H1 (cell line): ENCODE measurements around the gene HSD17B13.

ENCODE experiments used
- CREB1 ChIP-seq: IDR thresholded peaks from 2 replicates; pipeline ENCODE4 v1.6.1; 2012; ENCODE audit warnings: inconsistent platforms
- EGR1 ChIP-seq: IDR thresholded peaks from 2 replicates; pipeline ENCODE4 v1.6.1; 2011; ENCODE audit warnings: low read depth, low read length, borderline replicate concordance
- POLR2A ChIP-seq, 2 experiments: IDR thresholded peaks; 1 replicate in 1 of 2; 2 replicates in 1 of 2; pipeline ENCODE4 v1.6.1; 2011; ENCODE audit warnings: low read depth in 2 of 2, low read length in 2 of 2, mild to moderate bottlenecking in 2 of 2; ENCODE audit errors: control extremely low read depth in 1 of 2
- POLR2AphosphoS5 ChIP-seq: IDR thresholded peaks from 2 replicates; pipeline ENCODE4 v1.6.1; 2011; ENCODE audit warnings: low read depth, low read length
- RNF2 ChIP-seq: fragments of 200-900, 300-1000 bp; sonication (generic); IDR thresholded peaks from 2 replicates; pipeline ENCODE4 v1.7.1; 2016; ENCODE audit warnings: borderline replicate concordance, low read depth, mild to moderate bottlenecking, antibody characterized with exemption, low read length; ENCODE audit not compliant: poor library complexity, severe bottlenecking; ENCODE audit errors: missing control alignments
- SIN3A ChIP-seq, 2 experiments: IDR thresholded peaks in 1 of 2; conservative IDR thresholded peaks in 1 of 2; 2 replicates each; pipeline ENCODE4 v1.6.1; 2011 to 2012; ENCODE audit warnings: low read length in 2 of 2, improper control_type of control experiment in 1 of 2, low read depth in 1 of 2, mild to moderate bottlenecking in 1 of 2
- TF ChIP-seq, protein P1 (sequence below), 3 experiments: IDR thresholded peaks; 1 replicate in 2 of 3; 2 replicates in 1 of 3; pipeline versions ENCODE4 v1.5.1 to v1.6.1; 2011; ENCODE audit warnings: low read length in 3 of 3, mild to moderate bottlenecking in 3 of 3, inconsistent platforms in 2 of 3, low read depth in 1 of 3, moderate library complexity in 1 of 3; ENCODE audit not compliant: insufficient read depth in 1 of 3; ENCODE audit errors: control extremely low read depth in 1 of 3
- TF ChIP-seq, protein P2 (sequence below): IDR thresholded peaks from 2 replicates; pipeline ENCODE4 v1.6.1; 2011; ENCODE audit warnings: low read length, improper control_type of control experiment

- TF ChIP-seq CREB1, result no peak
- TF ChIP-seq SIN3A (conservative IDR thresholded peaks at IDR 0.05 in 1 of 2, IDR thresholded peaks at IDR 0.05 in 1 of 2; ENCODE audit: low read depth in 1 of 2, low read length in 2 of 2), result no peak
- no peak for TF ChIP-seq POLR2A (IDR thresholded peaks at IDR 0.05; ENCODE audit: control extremely low read depth in 1 of 2, low read depth in 2 of 2, low read length in 2 of 2)
- TF ChIP-seq, protein P1, sequence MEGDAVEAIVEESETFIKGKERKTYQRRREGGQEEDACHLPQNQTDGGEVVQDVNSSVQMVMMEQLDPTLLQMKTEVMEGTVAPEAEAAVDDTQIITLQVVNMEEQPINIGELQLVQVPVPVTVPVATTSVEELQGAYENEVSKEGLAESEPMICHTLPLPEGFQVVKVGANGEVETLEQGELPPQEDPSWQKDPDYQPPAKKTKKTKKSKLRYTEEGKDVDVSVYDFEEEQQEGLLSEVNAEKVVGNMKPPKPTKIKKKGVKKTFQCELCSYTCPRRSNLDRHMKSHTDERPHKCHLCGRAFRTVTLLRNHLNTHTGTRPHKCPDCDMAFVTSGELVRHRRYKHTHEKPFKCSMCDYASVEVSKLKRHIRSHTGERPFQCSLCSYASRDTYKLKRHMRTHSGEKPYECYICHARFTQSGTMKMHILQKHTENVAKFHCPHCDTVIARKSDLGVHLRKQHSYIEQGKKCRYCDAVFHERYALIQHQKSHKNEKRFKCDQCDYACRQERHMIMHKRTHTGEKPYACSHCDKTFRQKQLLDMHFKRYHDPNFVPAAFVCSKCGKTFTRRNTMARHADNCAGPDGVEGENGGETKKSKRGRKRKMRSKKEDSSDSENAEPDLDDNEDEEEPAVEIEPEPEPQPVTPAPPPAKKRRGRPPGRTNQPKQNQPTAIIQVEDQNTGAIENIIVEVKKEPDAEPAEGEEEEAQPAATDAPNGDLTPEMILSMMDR (IDR thresholded peaks at IDR 0.05; ENCODE audit: control extremely low read depth in 1 of 3, insufficient read depth in 1 of 3, low read depth in 1 of 3, low read length in 3 of 3), result no peak
- TF ChIP-seq RNF2, result no peak
- no peak for TF ChIP-seq EGR1
- no peak for TF ChIP-seq POLR2AphosphoS5
- TF ChIP-seq, protein P2, sequence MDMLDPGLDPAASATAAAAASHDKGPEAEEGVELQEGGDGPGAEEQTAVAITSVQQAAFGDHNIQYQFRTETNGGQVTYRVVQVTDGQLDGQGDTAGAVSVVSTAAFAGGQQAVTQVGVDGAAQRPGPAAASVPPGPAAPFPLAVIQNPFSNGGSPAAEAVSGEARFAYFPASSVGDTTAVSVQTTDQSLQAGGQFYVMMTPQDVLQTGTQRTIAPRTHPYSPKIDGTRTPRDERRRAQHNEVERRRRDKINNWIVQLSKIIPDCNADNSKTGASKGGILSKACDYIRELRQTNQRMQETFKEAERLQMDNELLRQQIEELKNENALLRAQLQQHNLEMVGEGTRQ, result no peak
Measured at GRCh38 chr4:87283151-87283550, 39.5 kb downstream of the HSD17B13 start.
